Stimulated activated CD4-positive, alpha-beta T cell treated with anti-CD3 and anti-CD28 coated beads, Interleukin-4, amount 100 ng/mL, for 24 hours (primary cell): Measurements from ENCODE around the gene NFIX.

Source experiments
- DNase-seq: peaks from one replicate; pipeline ENCODE4 v3.0.0-alpha.2; 2020

Gene NFIX

DNA sequence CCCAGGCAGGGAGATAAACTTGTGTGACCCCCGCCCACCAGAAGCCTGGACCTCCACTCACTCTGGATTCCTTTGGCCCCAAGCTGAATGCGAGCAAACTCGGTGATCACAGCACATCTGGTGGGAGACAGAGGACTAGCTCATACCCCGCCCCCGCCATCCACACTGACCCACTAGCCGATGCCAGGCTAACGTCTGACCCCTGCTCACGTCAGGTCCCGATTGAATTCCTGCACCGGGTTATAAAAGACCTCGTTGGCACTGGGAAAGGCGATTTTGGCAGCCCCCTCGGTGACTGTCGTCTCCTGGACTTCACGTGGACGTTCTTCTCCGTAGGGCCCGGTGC lies 120.6 kb downstream of the NFIX start:
- no peak for DNase-seq

DNA sequence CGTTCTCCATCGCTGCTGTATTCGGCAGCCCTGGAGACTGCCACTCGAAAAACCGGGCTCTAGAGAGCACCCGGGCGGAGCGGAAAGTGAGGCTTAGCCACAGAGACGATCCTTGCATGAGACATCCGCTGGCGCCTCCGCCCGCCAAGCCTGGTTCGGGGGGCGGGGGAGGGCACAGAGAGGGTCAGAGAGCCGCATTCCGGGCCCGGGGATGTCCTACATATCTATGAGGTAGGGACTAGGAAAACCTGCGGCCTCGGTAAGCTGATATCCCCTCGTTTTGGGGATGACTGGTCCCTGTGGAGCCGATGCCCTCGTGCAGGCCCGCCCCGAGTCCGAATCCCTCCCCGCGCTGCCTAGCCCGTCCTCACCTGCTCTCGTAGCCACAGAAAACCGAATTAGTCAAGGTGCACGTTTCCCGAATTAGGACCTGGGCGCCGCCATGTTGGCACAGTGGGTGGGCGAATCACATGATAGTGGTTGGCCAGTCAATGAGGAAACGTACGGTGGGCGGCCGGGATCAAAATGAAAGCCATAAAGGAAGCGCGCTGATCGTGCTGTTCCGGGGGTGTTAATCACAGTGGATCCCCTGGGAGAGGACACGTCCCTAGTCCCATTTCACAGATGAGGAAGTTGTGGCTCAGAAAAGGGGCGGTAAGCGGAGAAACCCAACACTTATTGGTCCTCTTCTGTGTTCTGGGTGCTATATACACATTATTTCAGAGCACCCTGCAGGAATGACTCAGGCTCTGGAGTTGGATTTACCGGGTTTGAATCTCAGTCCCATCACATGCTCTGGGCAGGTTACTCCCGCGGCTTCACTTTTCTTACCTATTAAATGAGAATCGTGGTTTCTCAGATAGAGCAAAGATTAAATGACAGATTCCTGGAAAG lies 121.3 kb downstream of the NFIX start, which contains the start of gene TRMT1:
TRMT1 (minus strand) TSS at position 459 of the 894 bp plus-strand sequence; CDS start at position 118, 341 bp downstream.
- DNase-seq: peak; percentile 96

DNA sequence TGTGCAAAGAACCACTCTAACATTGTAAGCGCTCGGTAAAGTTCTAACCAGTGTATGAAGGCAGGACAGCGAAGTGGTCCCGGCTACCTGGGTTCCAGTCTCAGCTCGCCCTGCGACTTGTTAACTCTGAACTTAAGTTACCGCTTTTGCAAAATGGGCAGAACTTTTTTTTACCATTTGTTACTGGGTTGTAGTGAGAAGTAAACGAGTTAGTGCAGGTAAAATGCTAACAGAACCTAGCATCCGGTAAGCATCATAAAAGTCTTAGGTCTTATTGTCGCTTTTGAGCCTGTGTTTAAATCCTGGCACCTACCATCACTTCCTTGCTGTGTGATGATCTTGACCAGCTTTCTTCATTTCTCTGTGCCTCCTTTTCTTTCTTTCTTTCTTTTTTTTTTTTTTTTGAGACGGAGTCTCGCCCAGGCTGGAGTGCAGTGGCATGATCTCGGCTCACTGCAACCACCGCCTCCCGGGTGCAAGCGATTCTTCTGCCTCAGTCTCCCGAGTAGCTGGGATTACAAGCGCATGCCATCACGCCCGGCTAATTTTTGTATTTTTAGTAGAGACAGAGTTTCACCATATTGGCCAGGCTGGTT lies 122.0 kb downstream of the NFIX start:
- DNase-seq: no peak

DNA sequence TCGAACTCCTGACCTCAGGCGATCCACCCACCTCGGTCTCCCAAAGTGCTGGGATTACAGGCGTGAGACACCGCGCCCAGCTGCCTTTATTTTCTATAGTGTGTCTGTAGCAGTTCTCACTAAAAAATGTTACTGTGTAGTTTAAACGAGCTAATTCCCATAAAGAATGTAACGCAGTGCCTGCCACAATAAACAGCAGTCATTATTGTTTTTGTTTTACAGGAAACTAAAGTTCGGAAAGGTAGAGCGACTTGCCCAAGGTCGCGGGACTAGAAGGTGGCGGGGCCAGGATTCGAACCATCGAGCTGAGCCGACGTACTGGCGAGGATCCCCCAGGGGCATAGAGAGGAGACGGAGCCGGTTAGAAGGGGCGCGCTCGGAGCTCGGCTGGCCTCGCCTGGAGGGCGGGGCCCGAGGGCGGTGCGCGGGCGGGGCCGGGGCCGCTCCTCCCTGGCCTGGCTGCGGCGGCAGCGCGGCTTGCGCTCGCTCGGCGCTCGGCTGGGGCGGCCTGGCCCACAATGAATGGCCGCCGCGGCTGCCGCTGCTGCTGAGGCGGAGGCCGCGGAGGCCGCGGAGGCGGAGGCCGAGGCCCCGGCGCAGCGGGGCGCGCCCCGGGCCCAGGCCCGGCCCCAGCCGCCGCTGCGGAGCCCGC lies 122.6 kb downstream of the NFIX start, which contains the start of gene NACC1:
NACC1 (plus strand) TSS at position 493 of the 652 bp plus-strand sequence. CDS start 16,944 bp downstream, outside the sequence.
- DNase-seq: peak; percentile 89

DNA sequence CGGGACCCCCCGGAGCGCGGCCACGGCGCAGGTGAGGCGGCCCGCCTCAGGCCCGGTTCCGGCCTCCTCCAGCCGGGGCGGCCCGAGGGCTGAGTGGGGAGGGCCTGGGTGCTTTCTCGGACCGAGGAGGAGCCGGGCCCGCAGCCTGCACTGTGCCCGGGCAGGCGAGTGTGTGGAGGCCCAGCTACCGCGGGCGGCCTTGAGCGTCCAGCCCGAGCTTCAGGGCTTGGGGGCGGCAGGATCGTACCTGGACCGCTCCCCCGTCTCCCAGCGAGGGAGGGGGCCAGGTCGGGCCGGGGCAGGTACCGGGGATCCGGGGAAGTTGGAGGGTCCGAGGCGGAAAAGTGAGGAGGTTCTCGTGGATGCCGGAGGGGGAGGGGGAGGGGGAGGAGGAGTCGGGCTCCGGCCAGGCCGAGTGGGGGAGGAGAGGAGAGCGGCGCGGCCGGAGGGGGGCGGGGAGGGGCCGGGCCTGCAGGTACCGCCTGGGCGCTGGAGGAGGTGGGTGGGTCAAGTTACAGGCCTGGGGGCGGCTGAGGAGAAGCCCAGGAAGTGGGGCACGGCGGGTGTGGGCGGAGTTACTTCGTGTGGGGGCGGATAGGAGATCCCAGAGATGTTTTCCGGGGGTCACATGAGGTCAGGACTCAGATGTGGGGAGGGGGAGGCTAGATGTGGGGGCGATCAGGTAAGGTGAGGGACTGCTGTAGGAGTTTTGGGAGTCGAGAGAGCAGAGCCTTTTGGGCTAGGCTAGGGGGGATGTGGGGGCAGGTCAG lies 123.3 kb downstream of the NFIX start:
- no peak for DNase-seq

DNA sequence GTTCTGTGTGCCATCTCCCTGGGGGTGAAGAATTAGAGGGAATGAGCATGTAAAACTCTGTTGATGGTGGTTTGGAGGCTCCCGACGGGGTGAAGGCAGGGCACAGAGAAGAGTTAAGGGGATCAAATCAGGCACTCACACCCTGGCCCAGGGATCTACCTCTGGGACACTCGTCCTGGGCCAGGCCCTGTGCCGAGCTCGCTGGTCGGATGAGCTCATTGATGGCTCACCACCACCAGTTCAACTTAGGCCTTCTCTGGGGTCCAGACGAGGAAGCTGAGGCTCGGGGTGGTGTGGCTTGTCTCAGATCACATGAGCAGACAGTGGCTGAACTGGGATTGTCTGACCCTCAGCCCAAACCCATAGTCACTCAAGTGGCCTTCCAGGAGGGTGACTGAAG lies 124.4 kb downstream of the NFIX start:
- no peak for DNase-seq

DNA sequence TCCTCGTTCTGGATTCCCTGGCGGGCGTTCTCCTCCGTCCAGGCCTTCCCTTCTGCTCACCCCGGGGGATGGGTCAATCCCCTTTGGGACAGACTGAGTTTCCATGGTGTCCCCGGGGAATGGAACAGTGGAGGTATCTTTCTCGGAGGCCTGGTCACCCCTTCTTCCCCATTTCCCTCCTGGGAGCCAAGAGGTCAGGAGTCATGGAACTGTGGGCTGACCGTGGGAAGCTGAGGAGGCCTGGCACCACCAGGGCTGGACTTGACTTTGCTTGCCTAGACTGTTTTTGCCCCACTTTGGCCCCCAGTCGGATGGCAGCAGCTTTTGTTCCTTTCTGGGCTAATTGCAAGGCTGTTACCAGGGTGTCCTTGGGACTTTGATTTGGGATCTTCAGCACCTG lies 124.8 kb downstream of the NFIX start:
- DNase-seq: no peak

DNA sequence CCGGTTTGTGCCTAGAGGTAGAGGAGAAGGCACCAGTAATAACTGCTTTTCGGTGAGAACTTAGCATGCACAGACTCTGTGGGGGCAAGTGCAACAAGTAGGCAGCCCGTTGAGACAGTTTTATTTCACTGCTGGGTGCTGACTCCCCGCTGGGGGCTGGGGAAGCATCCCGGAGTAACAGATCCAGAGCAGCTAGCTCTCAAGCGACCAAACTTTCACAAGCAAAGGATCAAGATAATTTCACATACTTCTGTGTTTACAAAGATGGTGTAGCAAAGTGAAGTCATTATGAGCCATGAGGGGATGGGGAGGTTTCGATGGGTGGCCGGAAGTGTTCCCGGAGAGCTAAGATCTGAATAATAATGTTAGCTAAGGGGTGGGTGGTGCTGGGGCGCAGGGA lies 125.5 kb downstream of the NFIX start:
- DNase-seq: no peak

DNA sequence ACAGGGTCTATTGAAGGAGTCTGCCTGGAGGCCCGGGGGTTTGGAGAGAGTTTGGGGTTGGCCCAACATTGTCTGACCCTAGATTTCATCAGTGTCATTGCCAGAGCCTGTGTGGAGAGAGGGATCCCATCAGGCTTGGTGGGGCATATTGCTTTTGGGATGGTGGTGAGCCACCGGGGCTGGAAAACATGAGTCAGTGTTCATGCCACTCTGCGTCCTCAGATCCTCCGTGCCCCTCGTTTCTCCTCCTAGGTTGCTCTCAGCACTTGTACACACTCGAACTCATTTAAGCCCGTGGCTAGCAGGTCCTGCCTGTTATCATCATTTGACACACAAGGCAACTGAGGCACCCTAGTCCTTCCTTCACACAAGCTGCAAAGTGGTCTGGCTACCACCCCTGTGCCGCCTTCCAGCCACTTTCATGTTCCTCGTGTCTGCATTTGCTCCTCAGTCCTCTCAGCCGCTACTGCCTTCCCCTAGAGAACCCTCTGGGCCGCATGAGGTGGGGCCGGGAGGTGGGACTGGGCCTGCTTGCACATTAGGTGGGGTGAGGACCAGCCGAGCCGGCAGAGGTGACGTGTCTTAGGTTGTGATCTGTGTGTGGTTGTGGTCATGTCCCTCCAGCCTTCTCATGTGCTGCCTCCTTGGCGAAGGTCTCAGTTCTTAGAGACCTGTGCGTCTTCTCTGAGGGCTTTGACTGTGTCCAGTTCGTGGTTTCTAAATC lies 126.4 kb downstream of the NFIX start:
- no peak for DNase-seq

DNA sequence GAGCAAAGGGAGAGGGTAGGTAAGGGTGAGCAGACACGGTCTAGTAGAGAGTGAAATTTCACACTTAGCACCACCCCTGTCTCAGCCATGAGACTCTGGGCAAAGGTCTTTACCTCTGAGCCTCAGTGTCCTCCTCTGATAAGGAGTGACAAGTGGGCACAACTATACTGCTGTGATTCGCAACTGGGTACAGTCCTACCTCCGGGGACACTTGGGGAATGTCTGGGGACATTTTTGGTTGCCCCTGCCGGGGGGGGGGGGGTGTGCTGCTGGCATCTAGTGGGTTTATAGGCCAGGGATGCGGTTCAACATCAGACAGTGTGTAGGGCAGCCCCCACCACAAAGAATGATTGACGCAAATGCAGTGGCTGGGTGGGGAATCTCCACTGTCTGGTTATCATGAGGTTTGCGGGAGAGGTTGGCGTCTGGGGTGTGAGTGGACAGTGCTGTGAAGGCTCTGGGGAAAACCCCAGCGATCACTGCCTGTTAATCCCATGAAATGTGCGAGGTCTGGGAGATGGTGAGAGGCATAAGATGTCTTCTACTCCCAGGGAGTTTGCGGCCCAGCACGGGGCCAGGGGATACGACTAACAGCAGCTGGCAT lies 127.1 kb downstream of the NFIX start:
- DNase-seq: no peak

DNA sequence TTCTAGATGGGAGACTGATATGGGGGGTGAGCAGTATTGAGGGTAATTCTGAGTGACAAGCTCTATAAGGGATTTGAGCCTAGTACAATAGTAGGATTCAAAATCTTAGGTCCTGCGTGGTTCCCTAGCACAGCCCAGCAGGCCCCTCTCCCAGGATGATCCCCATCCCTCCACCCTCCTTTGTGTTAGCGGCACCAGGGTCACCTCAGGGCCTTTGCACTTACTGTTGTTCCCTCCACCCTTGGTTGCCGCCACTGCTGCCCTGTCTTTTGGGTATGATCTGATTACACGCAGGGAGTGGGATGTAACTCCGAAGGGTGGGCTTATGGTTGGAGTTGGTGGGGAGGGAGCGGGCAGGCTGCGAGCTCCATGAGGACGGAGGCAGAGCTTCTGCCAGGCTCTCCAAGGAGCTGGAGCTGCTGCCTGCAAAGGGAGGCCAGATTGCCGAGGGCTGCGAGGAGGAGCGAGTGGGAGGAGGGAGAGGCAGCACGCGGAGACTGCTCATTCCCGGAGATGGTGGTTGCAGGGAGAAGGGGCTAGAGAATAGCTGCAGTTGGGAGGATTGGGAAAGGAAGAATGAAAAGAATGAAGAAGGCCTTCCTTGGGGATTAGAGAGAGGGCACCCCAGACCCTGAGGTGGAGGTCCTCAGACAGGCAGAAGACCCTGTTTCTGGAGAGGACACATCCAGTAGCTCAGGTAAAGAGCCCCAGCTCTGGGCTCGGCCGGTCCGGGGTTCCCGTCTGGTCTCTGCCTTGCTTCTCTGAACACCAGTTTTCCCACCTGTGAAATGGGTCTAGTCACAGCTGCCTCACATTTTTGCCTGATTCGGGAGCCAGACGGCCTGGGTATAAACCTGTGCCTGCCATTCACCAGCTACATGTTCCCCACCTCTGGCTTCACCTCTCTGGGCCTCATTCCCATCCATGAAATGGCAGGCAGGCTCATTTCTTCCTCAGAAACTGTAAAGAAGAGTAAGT lies 128.0 kb downstream of the NFIX start:
- no peak for DNase-seq

DNA sequence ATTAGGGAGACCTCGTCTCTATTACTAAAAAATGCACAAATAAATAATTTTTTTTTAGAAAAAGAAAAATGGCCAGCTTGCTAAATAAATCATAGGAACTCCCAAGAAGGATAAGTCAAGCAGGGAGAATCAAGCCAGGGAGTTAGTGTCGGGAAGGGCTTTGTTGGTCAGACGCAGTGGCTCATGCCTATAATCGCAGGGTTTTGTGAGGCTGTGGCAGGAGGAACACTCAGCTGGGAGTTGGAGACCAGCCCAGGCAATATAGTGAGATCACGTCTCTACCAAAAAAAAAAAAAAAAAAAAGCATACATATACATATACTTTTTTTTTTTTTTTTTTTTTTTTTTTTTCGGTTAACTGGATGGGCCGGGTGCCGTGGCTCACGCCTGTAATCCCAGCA lies 131.8 kb downstream of the NFIX start:
- no peak for DNase-seq

DNA sequence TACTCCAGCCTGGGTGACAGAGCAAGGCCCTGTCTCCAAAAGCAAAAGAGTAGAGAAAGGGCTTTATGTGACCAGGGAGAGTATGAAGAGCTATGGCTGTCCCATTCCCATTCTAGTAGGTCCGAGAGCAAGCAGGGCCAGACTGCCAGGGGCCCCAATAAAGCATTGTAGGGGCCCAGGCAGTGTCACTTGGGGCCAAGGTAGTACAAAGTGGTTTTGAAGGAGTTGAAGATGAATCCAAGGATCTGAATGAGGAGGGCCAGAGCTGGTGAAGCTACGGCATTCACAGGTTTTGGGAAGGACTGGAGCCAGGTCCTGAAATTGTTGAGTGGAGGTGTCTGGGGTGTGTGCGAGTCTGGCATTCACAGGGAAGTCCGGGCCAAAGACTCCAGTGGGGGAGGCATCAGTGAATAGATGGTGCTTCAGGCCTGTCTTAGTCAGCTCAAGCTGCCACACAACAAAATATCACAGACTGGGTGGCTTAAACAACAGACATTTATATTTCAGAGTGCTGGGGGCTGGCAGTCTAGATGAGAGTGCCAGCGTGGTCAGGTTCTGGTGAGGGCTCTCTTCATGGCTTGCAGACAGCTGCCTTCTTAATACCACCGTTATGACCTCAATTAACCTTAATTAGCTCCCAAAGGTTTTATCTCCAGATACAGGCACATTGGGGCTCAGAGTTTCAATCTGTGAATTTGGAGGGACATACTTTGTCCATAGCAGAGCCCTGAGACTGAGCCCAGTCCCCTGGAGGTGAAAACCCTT lies 132.7 kb downstream of the NFIX start:
- no peak for DNase-seq

DNA sequence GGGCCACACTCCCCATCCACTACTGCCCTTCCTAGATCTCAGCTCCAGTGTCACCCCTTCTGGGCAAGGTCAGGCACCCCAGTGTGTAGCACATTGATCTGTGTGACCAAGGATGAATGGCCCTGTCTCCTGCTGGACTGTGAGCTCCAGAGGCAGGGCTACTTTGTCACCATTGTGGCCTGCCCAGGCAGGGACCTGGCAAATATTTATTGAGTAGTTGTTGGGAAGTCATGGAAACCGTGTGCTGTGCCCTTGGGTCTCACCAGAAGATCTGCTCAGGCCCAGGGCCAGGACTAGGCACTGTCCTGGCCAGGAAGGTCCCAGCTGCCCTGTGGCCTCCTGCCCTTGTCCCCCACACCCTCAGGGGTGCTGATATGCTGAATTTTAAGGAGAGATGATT lies 133.3 kb downstream of the NFIX start:
- DNase-seq: no peak

DNA sequence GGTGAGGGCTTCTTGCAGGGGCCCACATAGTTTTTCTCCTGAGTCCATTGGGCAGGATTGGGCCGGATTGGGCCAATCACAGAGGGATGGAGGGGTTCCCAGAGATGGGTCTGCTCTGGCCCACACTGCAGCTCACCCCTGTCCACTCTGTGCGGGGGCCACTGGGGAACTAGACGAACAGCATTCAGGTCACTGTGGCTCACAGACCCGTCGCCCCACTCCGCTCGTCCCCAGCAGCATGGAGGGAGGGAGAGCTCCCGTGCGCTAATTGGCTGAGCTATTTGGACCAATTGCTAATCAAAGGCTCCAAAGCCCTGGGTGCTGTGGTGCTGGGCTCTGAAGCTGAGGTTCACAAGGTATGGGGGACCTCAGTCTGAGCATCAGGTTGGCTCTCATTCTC lies 134.1 kb downstream of the NFIX start:
- DNase-seq: no peak

DNA sequence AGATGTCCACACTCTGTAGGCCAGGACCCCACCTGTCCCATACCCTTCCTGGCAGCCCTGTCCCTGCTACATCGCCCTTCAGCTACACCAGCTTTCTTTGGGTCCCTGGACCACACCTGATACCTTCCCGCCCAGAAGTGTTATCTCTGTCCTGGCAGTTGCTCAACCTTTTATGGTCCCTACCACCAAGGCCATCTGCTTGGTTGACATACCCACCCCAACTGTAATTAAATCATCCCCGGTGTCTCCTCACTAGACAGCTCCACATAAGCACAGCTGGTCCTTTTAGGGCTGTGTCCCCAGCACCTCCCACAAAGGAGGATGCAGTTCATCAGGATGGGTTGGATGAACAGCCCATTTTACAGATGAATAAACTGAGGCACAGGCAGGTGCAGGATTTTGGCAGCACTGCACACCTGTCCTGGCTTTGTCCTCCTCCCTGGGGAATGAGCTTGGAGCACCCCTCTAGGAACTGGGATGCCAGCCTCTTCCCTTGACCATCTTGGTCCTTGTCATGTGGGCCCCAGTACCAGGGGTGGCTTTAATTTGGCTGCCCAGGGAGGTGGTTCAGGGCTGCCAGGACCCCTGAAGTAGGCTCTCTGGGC lies 135.7 kb downstream of the NFIX start:
- DNase-seq: no peak

DNA sequence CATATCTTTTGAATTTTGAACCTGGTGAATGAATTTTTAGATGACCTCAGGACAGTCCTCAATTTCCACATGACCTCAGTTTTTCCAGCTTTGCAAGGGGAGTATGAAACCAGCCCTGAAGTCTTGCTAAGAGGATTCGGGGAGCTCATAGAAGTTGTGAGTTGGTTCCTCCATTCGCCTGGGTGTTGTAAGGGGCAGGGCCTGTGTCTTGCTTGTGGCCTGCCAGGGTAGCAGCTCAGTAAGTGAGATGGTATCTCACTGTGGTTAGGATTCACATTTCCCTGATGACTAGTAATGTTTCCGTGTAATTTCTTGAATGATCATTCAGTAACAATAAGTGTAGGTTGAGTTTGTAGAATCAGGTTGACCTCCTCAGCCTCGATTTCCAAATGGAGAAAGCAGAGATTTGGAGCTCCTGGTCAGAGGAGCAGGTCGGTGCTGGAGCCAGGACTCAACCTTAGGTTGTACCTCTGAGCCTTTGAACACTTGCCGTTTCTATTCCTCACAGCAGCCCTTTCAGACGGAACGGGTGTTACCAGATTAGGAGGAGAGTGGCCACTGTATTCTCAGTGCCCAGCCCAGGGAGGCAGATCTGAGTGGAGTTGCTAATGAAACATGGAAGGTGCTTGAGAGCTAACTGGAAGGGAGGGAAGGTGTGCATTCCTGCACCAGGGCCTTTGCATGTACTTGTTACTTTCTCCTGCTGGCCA lies 137.4 kb downstream of the NFIX start:
- peak; percentile 76 for DNase-seq

DNA sequence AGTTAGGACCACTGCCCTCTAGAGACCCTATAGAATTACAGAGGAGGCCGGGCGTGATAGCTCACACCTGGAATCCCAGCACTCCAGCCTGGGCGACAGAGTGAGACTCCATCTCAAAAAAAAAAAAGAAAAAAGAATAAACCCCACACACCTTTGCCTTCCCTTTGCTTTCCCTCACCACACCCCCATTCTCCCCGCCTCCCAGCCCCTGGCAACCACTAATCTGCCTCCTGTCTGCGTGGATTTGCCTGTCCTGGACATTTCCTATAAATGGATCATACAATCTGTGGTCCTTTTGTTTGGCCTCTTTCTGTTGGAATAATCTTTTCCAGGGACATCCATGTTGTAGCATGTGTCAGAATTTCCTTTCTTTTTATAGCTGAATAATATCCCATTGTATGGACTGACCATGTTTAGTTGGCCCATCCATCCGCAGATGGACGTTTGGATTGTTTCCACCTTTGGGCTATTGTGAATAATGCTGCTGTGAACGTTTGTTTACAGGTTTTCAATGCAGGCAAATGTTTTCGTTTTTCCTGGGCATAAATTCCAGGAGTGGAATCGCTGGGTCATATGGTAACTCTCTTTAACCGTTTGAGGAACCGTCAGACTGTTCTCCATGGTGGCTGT lies 138.1 kb downstream of the NFIX start:
- no peak for DNase-seq
